Panc1 (cell line): ENCODE results near the gene NR5A2. TPM values are rescaled to one million over a fixed set of nuclear protein-coding genes. Genes with fewer than 3 reads are reported as not detected.

Experiments
- ATAC-seq: fragments of 200-7000 bp; cut with Tn5 transposase; 2 replicates; pipeline ENCODE4 v1.9.1; 2020; ENCODE audit warnings: mild to moderate bottlenecking, moderate library complexity
- BruUV-seq: library from RNA; stranded (reverse); fragments of 400-500 nt; replicated peaks from 2 replicates; lab custom pipeline; 2021; lab: Mats Ljungman, UMichigan
- CTCF ChIA-PET: fragments of 300-600 bp; sonication (Branson Sonifier 250); formaldehyde crosslinking; loops from one replicate; lab custom pipeline; 2022; ENCODE audit warnings: antibody characterized with exemption; lab: Charles Lee
- POLR2A ChIA-PET: fragments of 300-600 bp; sonication (Branson Sonifier 250); formaldehyde crosslinking; loops from one replicate; lab custom pipeline; 2022; ENCODE audit warnings: antibody characterized with exemption; lab: Charles Lee
- DNase-seq: peaks from one replicate; pipeline ENCODE4 v3.0.0-alpha.2; 2010; ENCODE audit warnings: low read depth, low spot score
- H3K27ac ChIP-seq: 2 replicates; pipeline ENCODE4 v1.5.1; 2011; ENCODE audit warnings: mild to moderate bottlenecking, low read length, inconsistent platforms
- H3K27me3 ChIP-seq: fragments of 200-500 bp; sonication (Bioruptor generic); 2 replicates; pipeline ENCODE4 v1.6.0; 2014; ENCODE audit warnings: low read length, inconsistent platforms; ENCODE audit not compliant: control insufficient read depth, insufficient read depth
- H3K36me3 ChIP-seq: fragments of 200-500 bp; sonication (Bioruptor generic); 2 replicates; pipeline ENCODE4 v1.5.1; 2014; ENCODE audit warnings: inconsistent platforms, mild to moderate bottlenecking, low read length, moderate library complexity; ENCODE audit not compliant: control insufficient read depth, insufficient read depth
- H3K4me1 ChIP-seq: 2 replicates; pipeline ENCODE4 v1.5.1; 2011; ENCODE audit warnings: inconsistent platforms, mild to moderate bottlenecking, low read length, moderate library complexity; ENCODE audit not compliant: control insufficient read depth, insufficient read depth
- H3K4me3 ChIP-seq, 2 experiments: 2 replicates each; pipeline ENCODE4 v1.5.1; 2011 to 2012; ENCODE audit warnings: low read depth in 2 of 2, low read length in 2 of 2, mild to moderate bottlenecking in 2 of 2, inconsistent platforms in 1 of 2, moderate library complexity in 1 of 2
- H3K9me3 ChIP-seq: fragments of 200-500 bp; sonication (Bioruptor generic); 2 replicates; pipeline ENCODE4 v1.5.1; 2014; ENCODE audit warnings: low read depth, mild to moderate bottlenecking, inconsistent platforms, low read length, moderate library complexity; ENCODE audit not compliant: control insufficient read depth, insufficient read depth
- CTCF ChIP-seq: fragments of 450-650 bp; IDR thresholded peaks from 2 replicates; pipeline ENCODE4 v1.5.1; 2017; ENCODE audit warnings: mild to moderate bottlenecking
- POLR2AphosphoS5 ChIP-seq: IDR thresholded peaks from 2 replicates; pipeline ENCODE4 v1.6.1; 2012; ENCODE audit warnings: mild to moderate bottlenecking, low read depth, low read length, moderate library complexity
- REST ChIP-seq, 2 experiments: IDR thresholded peaks; 2 replicates each; pipeline ENCODE4 v1.6.1; 2011 to 2012; ENCODE audit warnings: low read depth in 2 of 2, control low read depth in 1 of 2, low read length in 1 of 2, mild to moderate bottlenecking in 1 of 2, moderate library complexity in 1 of 2; ENCODE audit not compliant: insufficient read depth in 1 of 2
- SIN3A ChIP-seq: IDR thresholded peaks from 2 replicates; pipeline ENCODE4 v1.6.1; 2012; ENCODE audit warnings: low read depth, mild to moderate bottlenecking, low read length, moderate library complexity, borderline replicate concordance; ENCODE audit not compliant: insufficient read depth
- TCF7L2 ChIP-seq: IDR thresholded peaks from 2 replicates; pipeline ENCODE4 v1.6.1; 2011; ENCODE audit warnings: mild to moderate bottlenecking, low read depth, low read length, inconsistent platforms
- in situ Hi-C: cut with HindIII; loops from 2 replicates; pipeline ENCODE4 v1.10.0; 2016; ENCODE audit warnings: low sequenced_read_pairs, low pct_unique_long_range_greater_than_20kb
- intact Hi-C: fragments of 100-400 bp; cut with micrococcal nuclease; formaldehyde crosslinking; loops from one replicate; pipeline ENCODE4 v1.10.0; 2022; ENCODE audit not compliant: unreplicated experiment
- total RNA-seq: library from RNA; stranded (reverse); gene quantifications from one replicate; pipeline ENCODE4 v1.2.1, GENCODE V29; 2021; ENCODE audit not compliant: unreplicated experiment

Gene NR5A2
- total RNA-seq, 1 experiment from 2014 or later = 4.3 TPM

- Histone ChIP-seq H3K36me3 (no peaks in the 10 kb centered on the region; the same call in none of the 2 replicates), H3K9me3 (no peaks in the 10 kb centered on the region), H3K4me1 (0 out of 2 replicates have a peak, but pooled peaks cover 5% of the 10 kb centered on the region), H3K27ac (peak overlapping the region; percentile 85), H3K27me3 (peaks cover 5% of the 10 kb centered on the region), H3K4me3 (peak overlapping the region; percentile 59 to 68)
- CTCF ChIA-PET = interaction anchor here (0.7 kb wide), 1 partner anchor 1405 kb away, joined by 3 read pairs; no protein-coding TSS in a partner anchor
- no TSS peak for BruUV-seq
- DNase-seq = no peak
- TF ChIP-seq REST (IDR thresholded peaks at IDR 0.05; ENCODE audit: insufficient read depth in 1 of 2, low read depth in 2 of 2, low read length in 1 of 2) = no peak
- no peak for TF ChIP-seq TCF7L2
- TF ChIP-seq SIN3A = no peak
- no peak for TF ChIP-seq CTCF
- no peak for TF ChIP-seq POLR2AphosphoS5
- ATAC-seq = 0 out of 2 replicates have a peak, but pooled peaks have one; percentile 10
- POLR2A ChIA-PET = no interaction called here
- in situ Hi-C loops (no loop called here), intact Hi-C loops (loop anchor here (10.0 kb wide), 2 partner anchors 262 to 358 kb away; no protein-coding TSS in a partner anchor)
Observed at GRCh38 chr1:200042552-200043335, 15.2 kb downstream of the NR5A2 start.

GRCh38 chr1:200043336-200043668 lies 15.8 kb downstream of the NR5A2 start:
- in situ Hi-C loops = no loop called here
- peaks cover 6% of the 10 kb centered on the region; the same call in 1 of the 2 replicates for H3K4me1 ChIP-seq
- DNase-seq (no peak), ATAC-seq (no peak)
- POLR2A ChIA-PET = no interaction called here
- no peak for TF ChIP-seq TCF7L2
- no peak for TF ChIP-seq REST (IDR thresholded peaks at IDR 0.05; ENCODE audit: insufficient read depth in 1 of 2, low read depth in 2 of 2, low read length in 1 of 2)
- no peak for TF ChIP-seq SIN3A
- no peak for TF ChIP-seq POLR2AphosphoS5
- no peak for TF ChIP-seq CTCF
- CTCF ChIA-PET = interaction anchor here (0.7 kb wide), 1 partner anchor 1405 kb away, joined by 3 read pairs; no protein-coding TSS in a partner anchor
- peaks cover 5% of the 10 kb centered on the region for H3K27me3 ChIP-seq
- intact Hi-C loops = loop anchor here (10.0 kb wide), 2 partner anchors 261 to 359 kb away; no protein-coding TSS in a partner anchor
- H3K9me3 ChIP-seq = no peaks in the 10 kb centered on the region
- peak overlapping the region; percentile 85 for H3K27ac ChIP-seq
- no TSS peak for BruUV-seq
- H3K36me3 ChIP-seq = no peaks in the 10 kb centered on the region; the same call in none of the 2 replicates
- H3K4me3 ChIP-seq = peak overlapping the region; percentile 59 to 68
